ENCODE measurements around the gene KCNN4. TPM values are rescaled to one million over a fixed set of nuclear protein-coding genes. Genes with fewer than 3 reads are reported as not detected.

The KCNN4 gene
- total and polyA plus RNA-seq, 2 of the 13 experiments (the other 11 are each of a cell fraction or from before 2014, with no cell fraction given) = 0.13 to 0.25 TPM

GRCh38 chr19:43759515-43759914 lies 21.3 kb downstream of the KCNN4 start:
- WGBS (ENCODE audit: low lambda C conversion rate) = 36% methylated on average over 5 of the region's 5 CpGs
- BruUV-seq (replicated peaks) = no TSS peak
- no peaks in the 10 kb centered on the region for H3K36me3 ChIP-seq (replicated peaks in 1 of 2; ENCODE audit: control insufficient read depth in 1 of 2, insufficient read depth in 2 of 2, low read length in 2 of 2)
- no peaks in the 10 kb centered on the region for H3K27me3 ChIP-seq (ENCODE audit: control insufficient read depth in 1 of 2, insufficient read depth in 2 of 2, low read length in 2 of 2)
- ChIA-PET POLR2A (interaction anchor here (0.9 to 1.4 kb wide), 2 partner anchors 15 to 91 kb away, joined by 3 to 4 read pairs; no protein-coding TSS in a partner anchor), CTCF (ENCODE audit: low intra/inter-chr PET ratio, low total read pairs) (no interaction called here)
- intact Hi-C loops (cut with micrococcal nuclease; ENCODE audit: unreplicated experiment) (no loop called here), in situ Hi-C loops (cut with HindIII; ENCODE audit: extremely low pct_ligation_motif_present, low pct_unique_long_range_greater_than_20kb) (no loop called here)
- H3K27ac ChIP-seq (ENCODE audit: extremely low read length, insufficient read depth, low read length) = no peak overlapping the region
- ATAC-seq = peak; percentile 53
- peaks cover 9% of the 10 kb centered on the region; the same call in 1 of the 2 replicates for H3K4me1 ChIP-seq (ENCODE audit: insufficient read depth, low read length)
- H3K9ac ChIP-seq (ENCODE audit: insufficient read depth, low read depth, low read length) = no peak overlapping the region
- H3K4me3 ChIP-seq (replicated peaks in 1 of 3; ENCODE audit: insufficient read depth in 1 of 3, low read depth in 2 of 3, low read length in 3 of 3) = peak overlapping the region in 1 of 3 experiments; percentile 17; a peak in 1 of 6 replicates
- DNase-seq (ENCODE audit: low spot score) = peak; percentile 23
- peak; percentile 79 for FAIRE-seq
- H4K20me1 ChIP-seq (ENCODE audit: insufficient read depth, low read length) = no peaks in the 10 kb centered on the region
- no peaks in the 10 kb centered on the region for H3K9me3 ChIP-seq (ENCODE audit: low read length)
- H2AFZ ChIP-seq (ENCODE audit: low read length) = peak overlapping the region; percentile 82
- H3K79me2 ChIP-seq (ENCODE audit: insufficient read depth, low read length) = no peaks in the 10 kb centered on the region
- H3K4me2 ChIP-seq (ENCODE audit: low read depth, low read length) = peak overlapping the region; percentile 45
- TF ChIP-seq KDM5A (IDR thresholded peaks at IDR 0.05; ENCODE audit: borderline replicate concordance, low read length) = no peak
- TF ChIP-seq CTCF (CRISPR knock-in tag; IDR thresholded peaks at IDR 0.05) = peak; percentile 33; the same call in 1 of the 2 replicates
- TF ChIP-seq MLLT10 (CRISPR knock-in tag; IDR thresholded peaks at IDR 0.05) = no peak
- no peak for TF ChIP-seq HIC2 (CRISPR knock-in tag; IDR thresholded peaks at IDR 0.05; ENCODE audit: low read depth)
- no peak for TF ChIP-seq ZNF569 (CRISPR knock-in tag; IDR thresholded peaks at IDR 0.05; ENCODE audit: borderline replicate concordance)
- no peak for TF ChIP-seq MIER3 (CRISPR knock-in tag; IDR thresholded peaks at IDR 0.05; ENCODE audit: borderline replicate concordance)
- TF ChIP-seq HNRNPL (IDR thresholded peaks at IDR 0.05; ENCODE audit: low read depth, low read length) = no peak
- peak; percentile 87; the same call in 1 of the 2 replicates for TF ChIP-seq ZNF12 (CRISPR knock-in tag; IDR thresholded peaks at IDR 0.05)
- TF ChIP-seq CBX5 (CRISPR knock-in tag; IDR thresholded peaks at IDR 0.05; ENCODE audit: borderline replicate concordance) = no peak
- no peak for TF ChIP-seq ARID5B (CRISPR knock-in tag; IDR thresholded peaks at IDR 0.05)
- no peak for TF ChIP-seq KDM6A (CRISPR knock-in tag; IDR thresholded peaks at IDR 0.05; ENCODE audit: low read depth)
- TF ChIP-seq PPARG (CRISPR knock-in tag; conservative IDR thresholded peaks at IDR 0.05) = no peak
- no peak for TF ChIP-seq THAP8 (CRISPR knock-in tag; IDR thresholded peaks at IDR 0.05; ENCODE audit: borderline replicate concordance)
- TF ChIP-seq ZBTB49 (CRISPR knock-in tag; IDR thresholded peaks at IDR 0.05; ENCODE audit: borderline replicate concordance) = no peak
